Measurements from ENCODE around the gene PCDHA5.
"Not testable (repeated sequence)": the region's sequence is repeated elsewhere in the genome, so short reads cannot be mapped to it uniquely, and the experiment has no call there.

The PCDHA5 gene

GRCh38 chr5:140821375-140822280 lies at the start of gene PCDHA5:
TSS of gene PCDHA5 (plus strand) at chr5:140821613.
- DNase-seq: no peak

- no peak for DNase-seq
Measured at GRCh38 chr5:140780512-140780911, 40.9 kb upstream of the PCDHA5 start.

GRCh38 chr5:140785905-140786686 lies 35.3 kb upstream of the PCDHA5 start, which contains the start of gene PCDHA1:
TSS of gene PCDHA1 (plus strand) at chr5:140786140.
- DNase-seq: no peak

GRCh38 chr5:140787422-140787821 lies 34.0 kb upstream of the PCDHA5 start:
- DNase-seq: not testable (repeated sequence)

- not testable (repeated sequence) for DNase-seq
Measured at GRCh38 chr5:140787849-140788504, 33.4 kb upstream of the PCDHA5 start.

GRCh38 chr5:140791089-140791488 lies 30.3 kb upstream of the PCDHA5 start:
- DNase-seq: no peak

GRCh38 chr5:140794595-140795258 lies 26.7 kb upstream of the PCDHA5 start, which contains the start of gene PCDHA2:
TSS of gene PCDHA2 (plus strand) at chr5:140794852.
- DNase-seq: no peak

- no peak for DNase-seq
Measured at GRCh38 chr5:140795259-140795641, 26.2 kb upstream of the PCDHA5 start.

- DNase-seq: not testable (repeated sequence)
Measured at GRCh38 chr5:140796072-140796717, 25.2 kb upstream of the PCDHA5 start.

GRCh38 chr5:140796718-140797095 lies 24.7 kb upstream of the PCDHA5 start:
- DNase-seq: no peak

GRCh38 chr5:140800816-140801493 lies 20.5 kb upstream of the PCDHA5 start, which contains the start of gene PCDHA3:
TSS of gene PCDHA3 (plus strand) at chr5:140801057.
- DNase-seq: no peak

- no peak for DNase-seq
Measured at GRCh38 chr5:140801494-140801841, 19.9 kb upstream of the PCDHA5 start.

- DNase-seq: not testable (repeated sequence)
Measured at GRCh38 chr5:140802381-140802780, 19.0 kb upstream of the PCDHA5 start.

- DNase-seq: no peak
Measured at GRCh38 chr5:140802781-140803271, 18.6 kb upstream of the PCDHA5 start.

GRCh38 chr5:140806834-140807775 lies 14.3 kb upstream of the PCDHA5 start, which contains the start of gene PCDHA4:
TSS of gene PCDHA4 (plus strand) at chr5:140807068.
- no peak for DNase-seq

GRCh38 chr5:140808241-140808888 lies 13.0 kb upstream of the PCDHA5 start:
- DNase-seq: not testable (repeated sequence)

- DNase-seq: no peak
Measured at GRCh38 chr5:140808889-140809291, 12.5 kb upstream of the PCDHA5 start.

- no peak for DNase-seq
Measured at GRCh38 chr5:140822281-140822629, 842 bp downstream of the PCDHA5 start.

GRCh38 chr5:140822969-140823368 lies 1.6 kb downstream of the PCDHA5 start:
- DNase-seq: not testable (repeated sequence)
